Lower lobe of right lung (tissue), 2 donors: ENCODE results near the gene TNPO3. TPM values are rescaled to one million over a fixed set of nuclear protein-coding genes. Genes with fewer than 3 reads are reported as not detected.

Experiments
- ATAC-seq, 2 donors: fragments of 200-7000 bp; cut with Tn5 transposase; one replicate each; pipeline ENCODE4 v1.9.1; 2020 to 2022; ENCODE audit warnings: mild to moderate bottlenecking in 2 of 2, moderate library complexity in 2 of 2
- DNase-seq: peaks from one replicate; pipeline ENCODE4 v3.0.0-alpha.2; 2020
- H3K27ac ChIP-seq: fragments of 200-600 bp; one replicate; pipeline ENCODE4 v1.8.0; 2022
- H3K27me3 ChIP-seq: fragments of 200-600 bp; one replicate; pipeline ENCODE4 v1.8.0; 2022; ENCODE audit warnings: low read depth
- H3K36me3 ChIP-seq: fragments of 200-600 bp; one replicate; pipeline ENCODE4 v1.8.0; 2022; ENCODE audit warnings: mild to moderate bottlenecking
- H3K4me1 ChIP-seq: fragments of 200-600 bp; one replicate; pipeline ENCODE4 v1.8.0; 2022
- H3K4me3 ChIP-seq: fragments of 200-600 bp; one replicate; pipeline ENCODE4 v1.8.0; 2022; ENCODE audit warnings: mild to moderate bottlenecking
- H3K9me3 ChIP-seq: fragments of 200-600 bp; one replicate; pipeline ENCODE4 v1.8.0; 2022
- intact Hi-C: fragments of 100-400 bp; cut with DNase I; formaldehyde crosslinking; loops from one replicate; pipeline ENCODE4 v1.11.0; 2022
- total RNA-seq: library from RNA; stranded (reverse); fragmentation: NEBNext Ultra II Directional; extraction: Animal tissue kit (Norgen Biotek cat#: 25700); gene quantifications from one replicate; pipeline ENCODE4 v1.2.1, GENCODE V29; 2021
- TF ChIP-seq, protein P1 (sequence below): fragments of 200-600 bp; IDR thresholded peaks from one replicate; pipeline ENCODE4 v1.8.0; 2022; ENCODE audit warnings: antibody characterized with exemption, mild to moderate bottlenecking
- donor health status: DM: no; HTN: yes; CAD: no; lungs with severe emphysema.

The TNPO3 gene
- total RNA-seq, 1 donor from 2014 or later = 37.0 TPM

DNA sequence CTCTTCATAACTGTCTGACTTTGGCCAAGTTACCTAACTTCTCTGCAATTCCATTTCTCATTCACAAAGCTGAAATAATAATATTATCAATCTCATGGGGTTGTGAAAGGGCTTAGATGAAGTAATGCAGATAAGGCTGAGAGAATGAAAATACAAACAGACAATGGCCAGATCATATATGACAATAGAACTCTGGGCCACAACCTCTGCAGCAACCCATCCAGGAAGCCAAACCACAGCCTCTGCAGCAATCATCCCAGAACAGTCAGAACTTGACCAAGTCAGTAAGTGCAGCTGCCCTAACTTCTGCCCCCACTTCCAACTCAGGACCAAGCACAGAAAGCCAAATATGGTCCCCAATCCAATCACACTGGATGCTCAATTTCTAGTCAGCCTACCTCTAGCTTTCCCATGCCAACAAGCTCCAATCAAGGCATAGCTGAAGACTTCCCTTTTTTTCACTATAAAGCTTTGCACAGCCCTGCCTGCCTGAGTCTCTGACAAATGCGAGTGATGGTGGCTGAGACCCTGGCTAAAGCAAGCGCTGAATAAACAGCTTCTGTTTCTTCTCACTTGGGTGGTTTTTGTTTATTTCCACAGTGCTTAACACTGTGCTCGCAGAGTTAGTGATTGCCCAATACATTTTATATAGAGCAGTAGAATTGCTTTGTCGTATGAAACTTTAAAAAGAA, 34.8 kb upstream of the TNPO3 start:
- ATAC-seq = peak; percentile 22 to 30
- no peak overlapping the region for H3K4me3 ChIP-seq
- no peak for DNase-seq
- peaks cover 1% of the 10 kb centered on the region for H3K27me3 ChIP-seq
- peaks cover 16% of the 10 kb centered on the region for H3K4me1 ChIP-seq
- no peaks in the 10 kb centered on the region for H3K9me3 ChIP-seq
- no peak overlapping the region for H3K27ac ChIP-seq
- H3K36me3 ChIP-seq = no peaks in the 10 kb centered on the region
- intact Hi-C loops = no loop called here
- TF ChIP-seq, protein P1, sequence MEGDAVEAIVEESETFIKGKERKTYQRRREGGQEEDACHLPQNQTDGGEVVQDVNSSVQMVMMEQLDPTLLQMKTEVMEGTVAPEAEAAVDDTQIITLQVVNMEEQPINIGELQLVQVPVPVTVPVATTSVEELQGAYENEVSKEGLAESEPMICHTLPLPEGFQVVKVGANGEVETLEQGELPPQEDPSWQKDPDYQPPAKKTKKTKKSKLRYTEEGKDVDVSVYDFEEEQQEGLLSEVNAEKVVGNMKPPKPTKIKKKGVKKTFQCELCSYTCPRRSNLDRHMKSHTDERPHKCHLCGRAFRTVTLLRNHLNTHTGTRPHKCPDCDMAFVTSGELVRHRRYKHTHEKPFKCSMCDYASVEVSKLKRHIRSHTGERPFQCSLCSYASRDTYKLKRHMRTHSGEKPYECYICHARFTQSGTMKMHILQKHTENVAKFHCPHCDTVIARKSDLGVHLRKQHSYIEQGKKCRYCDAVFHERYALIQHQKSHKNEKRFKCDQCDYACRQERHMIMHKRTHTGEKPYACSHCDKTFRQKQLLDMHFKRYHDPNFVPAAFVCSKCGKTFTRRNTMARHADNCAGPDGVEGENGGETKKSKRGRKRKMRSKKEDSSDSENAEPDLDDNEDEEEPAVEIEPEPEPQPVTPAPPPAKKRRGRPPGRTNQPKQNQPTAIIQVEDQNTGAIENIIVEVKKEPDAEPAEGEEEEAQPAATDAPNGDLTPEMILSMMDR = no peak

DNA sequence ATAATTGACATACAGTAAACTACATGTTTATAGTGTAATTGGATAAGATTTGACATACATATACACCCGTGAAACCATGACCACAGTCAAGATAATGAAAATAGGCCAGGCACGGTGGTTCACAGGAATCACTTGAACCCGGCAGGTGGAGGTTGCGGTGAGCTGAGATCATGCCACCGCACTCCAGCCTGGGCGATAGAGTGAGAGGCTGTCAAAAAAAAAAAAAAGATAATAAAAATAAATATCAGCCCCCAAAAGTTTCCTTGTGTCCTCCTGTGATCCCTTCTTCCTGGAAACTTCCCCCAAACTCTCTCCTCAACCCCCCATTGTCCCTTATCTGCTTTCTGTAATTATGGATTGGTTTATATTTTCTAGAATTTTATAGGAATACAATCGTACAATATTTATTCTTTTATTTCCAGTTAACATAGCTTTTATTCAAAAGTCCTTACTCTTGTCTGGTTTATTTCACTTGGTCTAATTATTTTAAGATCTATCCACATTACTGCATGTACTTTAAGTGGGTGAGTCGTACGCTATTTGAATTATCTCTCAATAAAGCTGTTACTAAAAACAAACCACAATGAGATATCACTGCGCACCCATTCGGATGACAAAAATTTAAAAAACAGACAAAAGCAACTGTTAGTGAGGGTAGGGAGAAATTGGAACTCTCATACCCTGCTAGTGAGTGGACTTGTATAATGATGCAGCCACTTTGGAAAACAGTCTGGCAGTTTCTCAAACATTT, 30.1 kb upstream of the TNPO3 start:
- DNase-seq = no peak
- peaks cover 15% of the 10 kb centered on the region for H3K27me3 ChIP-seq
- no peaks in the 10 kb centered on the region for H3K36me3 ChIP-seq
- TF ChIP-seq, protein P1 = no peak
- peaks cover 8% of the 10 kb centered on the region for H3K4me1 ChIP-seq
- no peak overlapping the region for H3K4me3 ChIP-seq
- H3K27ac ChIP-seq = no peak overlapping the region
- ATAC-seq = no peak
- intact Hi-C loops = no loop called here
- H3K9me3 ChIP-seq = no peaks in the 10 kb centered on the region

DNA sequence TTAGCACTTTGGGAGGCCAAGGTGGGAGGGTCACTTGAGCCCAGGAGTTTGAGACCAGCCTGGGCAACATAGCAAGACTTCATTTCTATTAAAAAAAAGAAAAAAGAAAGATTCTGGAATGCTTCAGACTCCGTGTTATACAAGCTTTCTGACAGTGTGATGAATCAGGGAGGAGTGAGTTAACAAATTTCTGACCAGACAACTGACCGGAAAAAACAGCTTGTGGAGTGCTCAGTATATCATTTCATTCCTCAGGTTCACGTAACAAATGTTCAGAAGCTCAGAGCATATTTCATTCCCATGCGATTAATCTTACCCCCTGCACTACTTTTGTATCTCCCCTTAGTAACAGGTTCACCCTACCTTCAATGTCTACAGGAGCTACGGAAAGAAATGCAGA, 28.6 kb upstream of the TNPO3 start:
- DNase-seq = no peak
- no peak for ATAC-seq
- Histone ChIP-seq H3K27me3 (peaks cover 15% of the 10 kb centered on the region), H3K4me3 (no peak overlapping the region), H3K4me1 (no peaks in the 10 kb centered on the region), H3K27ac (no peak overlapping the region), H3K9me3 (no peaks in the 10 kb centered on the region), H3K36me3 (no peaks in the 10 kb centered on the region)
- TF ChIP-seq, protein P1 = no peak
- intact Hi-C loops = no loop called here

DNA sequence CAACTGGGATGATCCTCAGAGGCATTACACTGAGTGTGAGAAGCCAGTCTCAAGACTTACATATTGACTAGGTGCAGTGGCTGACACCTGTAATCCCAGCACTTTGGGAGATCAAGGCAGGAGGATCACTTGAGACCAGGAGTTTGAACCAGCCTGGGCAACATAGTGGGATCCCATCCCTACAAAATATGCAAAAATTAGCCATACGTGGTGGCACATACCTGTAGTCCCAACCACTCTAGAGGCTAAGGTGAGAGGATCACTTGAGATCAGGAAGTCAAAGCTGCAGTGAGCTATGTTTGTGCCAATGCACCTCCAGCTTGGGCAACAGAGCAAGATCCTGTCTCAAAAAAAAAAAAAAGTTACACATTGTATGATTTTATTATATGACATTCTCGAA, 23.5 kb upstream of the TNPO3 start:
- Histone ChIP-seq H3K4me3 (no peak overlapping the region), H3K27me3 (peaks cover 9% of the 10 kb centered on the region), H3K9me3 (no peaks in the 10 kb centered on the region), H3K4me1 (no peaks in the 10 kb centered on the region), H3K36me3 (no peaks in the 10 kb centered on the region), H3K27ac (no peak overlapping the region)
- ATAC-seq = no peak
- TF ChIP-seq, protein P1 = no peak
- DNase-seq = no peak
- intact Hi-C loops = no loop called here

DNA sequence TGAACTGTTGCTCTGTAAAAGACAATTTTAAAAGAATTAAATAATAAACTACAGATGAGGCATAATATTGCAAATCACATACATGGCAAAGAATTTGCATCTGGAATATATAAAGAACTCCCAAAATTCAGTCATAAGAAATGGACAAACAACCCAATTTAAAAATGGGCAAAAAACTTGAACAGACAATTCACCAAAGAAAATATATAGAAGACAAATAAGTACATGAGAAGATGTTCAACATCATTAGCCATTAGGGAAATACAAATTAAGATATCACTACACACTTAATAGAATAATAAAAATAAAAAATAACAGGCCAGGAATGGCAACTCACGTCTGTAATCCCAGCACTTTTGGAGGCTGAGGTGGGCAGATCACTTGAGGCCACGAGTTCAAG, 22.0 kb upstream of the TNPO3 start:
- no peaks in the 10 kb centered on the region for H3K4me1 ChIP-seq
- DNase-seq (no peak), ATAC-seq (no peak)
- peaks cover 2% of the 10 kb centered on the region for H3K27me3 ChIP-seq
- no peaks in the 10 kb centered on the region for H3K9me3 ChIP-seq
- no peaks in the 10 kb centered on the region for H3K36me3 ChIP-seq
- H3K27ac ChIP-seq = no peak overlapping the region
- TF ChIP-seq, protein P1 = no peak
- intact Hi-C loops = no loop called here
- no peak overlapping the region for H3K4me3 ChIP-seq
